ENCODE results near the gene EGFR.

Gene EGFR

GRCh38 chr7:55065511-55066229 is 46.9 kb downstream of the EGFR start:
- DNase-seq = no peak

GRCh38 chr7:55066524-55066923 is 47.7 kb downstream of the EGFR start:
- DNase-seq = no peak

GRCh38 chr7:55066938-55067337 is 48.1 kb downstream of the EGFR start:
- DNase-seq = no peak

GRCh38 chr7:55067748-55068147 is 48.9 kb downstream of the EGFR start:
- no peak for DNase-seq

GRCh38 chr7:55069271-55069792 is 50.5 kb downstream of the EGFR start:
- no peak for DNase-seq

- DNase-seq = no peak
These were observed 51.5 kb downstream of the EGFR start for GRCh38 chr7:55070271-55070743.

- DNase-seq = no peak
These were observed 52.0 kb downstream of the EGFR start for GRCh38 chr7:55070854-55071253.

GRCh38 chr7:55071411-55072175 is 52.8 kb downstream of the EGFR start:
- no peak for DNase-seq

GRCh38 chr7:55072251-55072650 is 53.4 kb downstream of the EGFR start:
- DNase-seq = no peak

- no peak for DNase-seq
These were observed 54.3 kb downstream of the EGFR start for GRCh38 chr7:55073051-55073511.

- no peak for DNase-seq
These were observed 55.2 kb downstream of the EGFR start for GRCh38 chr7:55073976-55074528.

GRCh38 chr7:55075464-55076021 is 56.7 kb downstream of the EGFR start:
- no peak for DNase-seq

GRCh38 chr7:55077561-55078410 is 59.0 kb downstream of the EGFR start:
- no peak for DNase-seq

GRCh38 chr7:55078465-55079372 is 59.9 kb downstream of the EGFR start:
- DNase-seq = no peak

- no peak for DNase-seq
These were observed 61.3 kb downstream of the EGFR start for GRCh38 chr7:55080000-55080623.

GRCh38 chr7:55081068-55081467 is 62.3 kb downstream of the EGFR start:
- DNase-seq = no peak

GRCh38 chr7:55081472-55082227 is 62.8 kb downstream of the EGFR start:
- DNase-seq = no peak

- no peak for DNase-seq
These were observed 63.4 kb downstream of the EGFR start for GRCh38 chr7:55082228-55082603.

GRCh38 chr7:55083206-55083605 is 64.4 kb downstream of the EGFR start:
- DNase-seq = no peak

GRCh38 chr7:55084307-55084706 is 65.5 kb downstream of the EGFR start:
- no peak for DNase-seq

All from cerebellar nuclear complex (tissue), 1 donor.